ENCODE results near the gene HRAS. TPM values are rescaled to one million over a fixed set of nuclear protein-coding genes. Genes with fewer than 3 reads are reported as not detected.

HRAS gene
- total and polyA plus RNA-seq, 2 donors (not counting 3 experiments of a cell fraction or from before 2014, with no cell fraction given) = 103 to 109 TPM

DNA sequence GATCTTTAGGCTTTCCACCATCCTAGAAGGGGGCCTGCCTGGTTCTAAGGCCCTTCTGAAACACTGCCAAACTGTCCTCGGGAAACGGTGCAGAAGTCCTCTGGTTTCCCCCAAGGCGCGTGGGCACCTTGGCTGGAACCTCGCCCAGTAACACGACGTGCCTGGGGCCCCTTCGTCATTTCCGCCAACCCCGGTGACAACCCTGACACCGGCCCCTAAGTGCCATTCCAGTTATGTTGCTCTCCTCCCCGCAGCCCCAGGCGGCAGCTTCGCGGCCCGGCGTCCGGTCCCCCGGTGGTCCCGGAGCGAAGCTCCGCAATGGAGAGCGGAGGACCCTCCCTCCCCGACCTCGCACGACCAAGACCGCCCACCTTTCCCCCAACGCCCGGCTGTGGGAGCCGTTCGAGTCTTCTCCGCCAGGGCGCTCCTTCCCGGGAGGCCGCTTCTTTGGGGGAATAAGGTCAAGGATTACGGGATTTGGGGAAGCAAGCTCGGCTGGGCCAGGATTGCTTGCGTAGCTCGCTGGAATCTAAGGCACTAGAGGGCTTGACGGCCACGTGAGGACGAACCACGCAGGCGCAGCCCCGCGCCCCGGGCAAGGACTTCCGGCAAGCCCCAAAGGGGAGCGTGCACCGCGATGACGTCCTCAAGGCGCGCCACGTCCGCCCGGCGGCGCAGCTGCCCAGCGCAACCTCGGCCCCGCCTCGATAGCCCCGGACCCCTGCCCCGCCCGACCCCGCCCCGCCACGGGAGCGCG is 29.0 kb downstream of the HRAS start:
- TF ChIP-seq JUN (IDR thresholded peaks at IDR 0.05; ENCODE audit: borderline replicate concordance, insufficient read depth, insufficient read length, low read depth) = no peak
- TF ChIP-seq POLR2A (IDR thresholded peaks at IDR 0.05; ENCODE audit: low read depth, low read length) = peak; percentile 53
- TF ChIP-seq EZH2 (IDR thresholded peaks at IDR 0.05; ENCODE audit: borderline replicate concordance, low read depth, low read length, severe bottlenecking) = no peak
- TF ChIP-seq CTCF (IDR thresholded peaks at IDR 0.05; ENCODE audit: extremely low read depth in 1 of 2, insufficient read depth in 1 of 2, low read depth in 1 of 2, low read length in 2 of 2) = no peak
- TF ChIP-seq FOS (IDR thresholded peaks at IDR 0.05; ENCODE audit: borderline replicate concordance, insufficient read depth, low read length) = no peak
- TF ChIP-seq MAX (IDR thresholded peaks at IDR 0.05; ENCODE audit: insufficient read depth, insufficient read length) = peak; percentile 92
- TF ChIP-seq MYC (IDR thresholded peaks at IDR 0.05; ENCODE audit: low read depth, low read length) = peak; percentile 94
- FAIRE-seq = peak; percentile 98

More for the DNA sequence above, 29.0 kb downstream of the HRAS start:
- DNase-seq (ENCODE audit: low read depth, low spot score) = peak; percentile 98
- peaks cover 20% of the 10 kb centered on the region for H3K79me2 ChIP-seq (ENCODE audit: control insufficient read depth, insufficient read depth, low read length)
- no peaks in the 10 kb centered on the region for H3K27me3 ChIP-seq (ENCODE audit: control insufficient read depth in 2 of 2, insufficient read depth in 2 of 2, low read length in 2 of 2)
- H3K9me1 ChIP-seq (replicated peaks; ENCODE audit: control insufficient read depth, extremely low read depth, insufficient read depth, low read length) = no peaks in the 10 kb centered on the region
- H3K27ac ChIP-seq (ENCODE audit: insufficient read depth, low read depth, low read length) = peak overlapping the region; percentile 99
- peaks cover 24% of the 10 kb centered on the region for H3K4me1 ChIP-seq (ENCODE audit: control insufficient read depth, extremely low read depth, insufficient read depth, low read length)
- H4K20me1 ChIP-seq (replicated peaks; ENCODE audit: control insufficient read depth, extremely low read depth, insufficient read depth, low read length) = no peaks in the 10 kb centered on the region
- peaks cover 0 to 5% of the 10 kb centered on the region in 2 experiments for H3K36me3 ChIP-seq (ENCODE audit: control insufficient read depth in 2 of 2, extremely low read depth in 1 of 2, insufficient read depth in 2 of 2, low read length in 2 of 2)
- H3K4me3 ChIP-seq (replicated peaks in 1 of 3; ENCODE audit: insufficient read depth in 1 of 3, low read depth in 1 of 3, low read length in 3 of 3) = peak overlapping the region; percentile 69 to 81 (median 79)
- intact Hi-C loops (cut with micrococcal nuclease) = loop anchor here (1.0 to 2.0 kb wide), 3 partner anchors 92 to 299 kb away; partner anchors contain the start of genes BET1L, PSMD13, RIC8A and SIGIRR
- H3K9ac ChIP-seq (replicated peaks; ENCODE audit: extremely low read depth, insufficient read depth, low read length) = peak overlapping the region; percentile 99
- ChIA-PET CTCF (interaction anchor here (1.1 to 1.3 kb wide), 2 partner anchors 12 to 99 kb away, joined by 3 to 6 read pairs; no protein-coding TSS in a partner anchor), POLR2A (interaction anchor here (0.7 to 1.4 kb wide), 6 partner anchors 37 to 515 kb away, joined by 3 to 4 read pairs (median 3); partner anchors contain the start of genes BET1L and RIC8A)
- peak overlapping the region; percentile 38 for H2AFZ ChIP-seq (ENCODE audit: low read depth, low read length)
- dilution Hi-C loops (cut with MboI; ENCODE audit: extremely low pct_ligation_motif_present, low sequenced_read_pairs) = no loop called here
- H3K4me2 ChIP-seq (ENCODE audit: insufficient read depth, low read length) = peak overlapping the region; percentile 82
- H3K9me3 ChIP-seq (replicated peaks; ENCODE audit: control insufficient read depth, insufficient read depth, low read length) = no peaks in the 10 kb centered on the region
- TSS peak; percentile 51 for BruUV-seq (replicated peaks)

All from endothelial cell of umbilical vein (primary cell).